Left lung (tissue), 10 donors: ENCODE measurements around the gene CSK. TPM values are rescaled to one million over a fixed set of nuclear protein-coding genes. Genes with fewer than 3 reads are reported as not detected.
"Not testable (repeated sequence)": the region's sequence is repeated elsewhere in the genome, so short reads cannot be mapped to it uniquely, and the experiment has no call there.

Experiments
- ATAC-seq: fragments of 200-7000 bp; cut with Tn5 transposase; one replicate; pipeline ENCODE4 v1.9.1; 2020; ENCODE audit warnings: moderate library complexity
- DNase-seq, 4 donors: peaks; one replicate each; pipeline ENCODE4 v3.0.0-alpha.2; 2013 to 2020
- H3K27ac ChIP-seq, 2 donors: fragments of 200-600 bp; sonication (generic) in 1 of 2; one replicate each; pipeline versions ENCODE4 v1.5.0 to v1.8.0; 2020 to 2021
- H3K27me3 ChIP-seq, 2 donors: fragments of 200-600 bp; sonication (generic) in 1 of 2; one replicate each; pipeline versions ENCODE4 v1.5.0 to v1.8.0; 2020 to 2021
- H3K36me3 ChIP-seq, 2 donors: fragments of 200-600 bp; sonication (generic) in 1 of 2; one replicate each; pipeline versions ENCODE4 v1.5.0 to v1.8.0; 2020 to 2021
- H3K4me1 ChIP-seq, 2 donors: fragments of 200-600 bp; one replicate each; pipeline ENCODE4 v1.8.0; 2021
- H3K4me3 ChIP-seq, 2 donors: fragments of 200-600 bp; sonication (generic) in 1 of 2; one replicate each; pipeline versions ENCODE4 v1.5.0 to v1.8.0; 2020 to 2021; ENCODE audit warnings: mild to moderate bottlenecking in 1 of 2
- H3K9me3 ChIP-seq, 2 donors: fragments of 200-600 bp; sonication (generic) in 1 of 2; one replicate each; pipeline versions ENCODE4 v1.5.0 to v1.8.0; 2020 to 2021
- CTCF ChIP-seq, 2 donors: fragments of 200-600 bp; sonication (generic) in 1 of 2; IDR thresholded peaks; one replicate each; pipeline versions ENCODE4 v1.5.0 to v1.8.0; 2021; ENCODE audit warnings: antibody characterized with exemption in 2 of 2
- intact Hi-C, 2 donors: fragments of 100-400 bp; cut with DNase I; formaldehyde crosslinking; loops; one replicate each; pipeline versions ENCODE4 v1.11.2 to v1.14.2; 2022
- polyA plus RNA-seq, 6 donors: library from polyadenylated mRNA; unstranded; fragments of 120-200 nt; gene quantifications; one replicate each; pipeline ENCODE4 v1.2.1, GENCODE V29; 2013; ENCODE audit not compliant: insufficient read length in 6 of 6
- total RNA-seq, 2 donors: library from RNA; stranded (reverse); fragmentation: NEBNext Ultra II Directional; extraction: Animal tissue kit (Norgen Biotek cat#: 25700); gene quantifications; one replicate each; pipeline ENCODE4 v1.2.1, GENCODE V29; 2021
- donor health status: DM: no; HTN: yes; CAD: no.
- donor health status: DM: no; HTN: no; CAD: no.

Gene CSK
- total and polyA plus RNA-seq, 8 donors, result 41.5 to 101 (median 49.7) TPM

GRCh38 chr15:74783808-74784175 is 1.9 kb downstream of the CSK start:
- ATAC-seq (no peak), DNase-seq (no peak)
- Histone ChIP-seq H3K27me3 (no peaks in the 10 kb centered on the region), H3K9me3 (no peaks in the 10 kb centered on the region), H3K4me3 (peak overlapping the region; percentile 65 to 85), H3K36me3 (no peaks in the 10 kb centered on the region), H3K4me1 (peaks cover 42 to 87% of the 10 kb centered on the region in 2 donors), H3K27ac (peak overlapping the region; percentile 84 to 91)
- intact Hi-C loops, result no loop called here
- TF ChIP-seq CTCF (IDR thresholded peaks at IDR 0.05), result no peak

GRCh38 chr15:74784426-74785193 is 2.7 kb downstream of the CSK start:
- DNase-seq (no peak), ATAC-seq (no peak)
- peak overlapping the region; percentile 84 to 91 for H3K27ac ChIP-seq
- H3K27me3 ChIP-seq, result no peaks in the 10 kb centered on the region
- H3K9me3 ChIP-seq, result no peaks in the 10 kb centered on the region
- H3K4me3 ChIP-seq, result peak overlapping the region in 1 of 2 donors; percentile 85
- intact Hi-C loops, result no loop called here
- no peak for TF ChIP-seq CTCF (IDR thresholded peaks at IDR 0.05)
- H3K36me3 ChIP-seq, result no peaks in the 10 kb centered on the region
- peaks cover 43 to 87% of the 10 kb centered on the region in 2 donors for H3K4me1 ChIP-seq

- no peak for TF ChIP-seq CTCF (IDR thresholded peaks at IDR 0.05)
- Histone ChIP-seq H3K4me3 (peak overlapping the region in 1 of 2 donors; percentile 85), H3K27ac (peak overlapping the region; percentile 33 to 91), H3K27me3 (no peaks in the 10 kb centered on the region), H3K9me3 (no peaks in the 10 kb centered on the region), H3K4me1 (peaks cover 51 to 87% of the 10 kb centered on the region in 2 donors), H3K36me3 (no peaks in the 10 kb centered on the region)
- DNase-seq, result peak in 1 of 4 donors; percentile 3
- no peak for ATAC-seq
- intact Hi-C loops, result no loop called here
Measured at GRCh38 chr15:74785194-74786032, 3.5 kb downstream of the CSK start.

- Histone ChIP-seq H3K27ac (peak overlapping the region; percentile 79 to 93), H3K4me1 (peaks cover 56 to 87% of the 10 kb centered on the region in 2 donors), H3K4me3 (peak overlapping the region in 1 of 2 donors; percentile 36)
- DNase-seq, intact Hi-C loops, ATAC-seq, H3K36me3 ChIP-seq, H3K9me3 ChIP-seq, H3K27me3 ChIP-seq: not testable (repeated sequence)
Measured at GRCh38 chr15:74786081-74786480, 4.2 kb downstream of the CSK start.

- peak in 2 of 4 donors; percentile 65 to 70 for DNase-seq
- H3K4me1 ChIP-seq, result peaks cover 51 to 87% of the 10 kb centered on the region in 2 donors
- peak overlapping the region; percentile 79 to 93 for H3K27ac ChIP-seq
- intact Hi-C loops, result no loop called here
- H3K9me3 ChIP-seq, result no peaks in the 10 kb centered on the region
- H3K4me3 ChIP-seq, result peak overlapping the region in 1 of 2 donors; percentile 36
- no peaks in the 10 kb centered on the region for H3K36me3 ChIP-seq
- TF ChIP-seq CTCF (IDR thresholded peaks at IDR 0.05), result no peak
- ATAC-seq, result no peak
- no peaks in the 10 kb centered on the region for H3K27me3 ChIP-seq
Measured at GRCh38 chr15:74786551-74787165, 4.8 kb downstream of the CSK start.
